ENCODE results near the gene ME3. TPM values are rescaled to one million over a fixed set of nuclear protein-coding genes. Genes with fewer than 3 reads are reported as not detected.
"Not testable (repeated sequence)": the region's sequence is repeated elsewhere in the genome, so short reads cannot be mapped to it uniquely, and the experiment has no call there.

Gene ME3
- total and polyA plus RNA-seq, 2 experiments from 2014 or later: 7.5 to 10.9 TPM

DNA sequence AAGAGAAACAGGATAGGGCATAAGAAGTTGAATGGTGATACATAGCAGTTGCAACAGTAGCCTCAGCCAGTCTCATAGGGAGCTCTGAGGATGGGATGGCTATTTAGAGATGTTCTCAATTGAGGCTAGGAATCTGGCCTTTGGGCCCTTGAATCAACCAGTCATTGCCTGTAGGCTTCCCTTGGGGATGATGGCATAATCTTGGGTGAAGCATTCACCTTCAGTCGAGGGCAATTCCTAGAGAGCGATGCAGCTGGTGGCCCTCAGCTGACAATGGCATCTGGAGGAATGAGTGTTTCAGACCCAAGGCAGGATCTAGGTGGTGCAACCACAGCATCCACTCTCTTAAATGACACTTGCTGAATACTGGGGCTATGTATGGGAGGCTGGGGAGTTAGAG, 236.7 kb downstream of the ME3 start:
- Histone ChIP-seq H3K4me3 (no peak overlapping the region), H3K9ac (no peak overlapping the region), H4K20me1 (ENCODE audit: insufficient read depth) (no peaks in the 10 kb centered on the region), H3K9me2 (ENCODE audit: insufficient read depth) (no peaks in the 10 kb centered on the region), H3K27ac (no peak overlapping the region), H3K27me3 (replicated peaks; ENCODE audit: insufficient read depth) (no peaks in the 10 kb centered on the region), H3K9me3 (ENCODE audit: low read depth) (no peaks in the 10 kb centered on the region), H3K36me3 (ENCODE audit: low read depth) (no peaks in the 10 kb centered on the region), H2AFZ (no peak overlapping the region), H3F3A (ENCODE audit: insufficient read depth) (peaks cover 15% of the 10 kb centered on the region), H3K4me2 (ENCODE audit: unreplicated experiment) (no peak overlapping the region), H3K79me2 (ENCODE audit: insufficient read depth) (no peaks in the 10 kb centered on the region), H3K4me1 (ENCODE audit: insufficient read depth) (peaks cover 11% of the 10 kb centered on the region)
- no peak for DNase-seq
- WGBS, 2 experiments (ENCODE audit: low coverage in 1 of 2, low lambda C conversion rate in 2 of 2, missing lambda C conversion rate in 2 of 2): 83 to 96% methylated on average over 2 of the region's 2 CpGs
- TF ChIP-seq EZH2phosphoT487 (IDR thresholded peaks at IDR 0.05; ENCODE audit: insufficient read depth, low read depth) (no peak), EZH2 (IDR thresholded peaks at IDR 0.05; ENCODE audit: insufficient read depth, poor library complexity, severe bottlenecking) (no peak)
- in situ Hi-C loops (cut with MboI): no loop called here

GRCh38 chr11:86433361-86434095, 238.9 kb downstream of the ME3 start:
- H3F3A ChIP-seq (ENCODE audit: insufficient read depth); H4K20me1 ChIP-seq (ENCODE audit: insufficient read depth); H3K4me3 ChIP-seq; H3K9me3 ChIP-seq (ENCODE audit: low read depth); H2AFZ ChIP-seq; H3K27me3 ChIP-seq (replicated peaks; ENCODE audit: insufficient read depth); H3K4me1 ChIP-seq (ENCODE audit: insufficient read depth); H3K9me2 ChIP-seq (ENCODE audit: insufficient read depth); in situ Hi-C loops (cut with MboI); H3K79me2 ChIP-seq (ENCODE audit: insufficient read depth); DNase-seq; H3K9ac ChIP-seq; H3K27ac ChIP-seq; H3K4me2 ChIP-seq (ENCODE audit: unreplicated experiment); H3K36me3 ChIP-seq (ENCODE audit: low read depth): not testable (repeated sequence)
- WGBS, 2 experiments (ENCODE audit: low coverage in 1 of 2, low lambda C conversion rate in 2 of 2, missing lambda C conversion rate in 2 of 2): 89 to 90% methylated on average over 27 to 34 of the region's 38 CpGs

- Histone ChIP-seq H3K9ac (no peak overlapping the region), H3K4me3 (no peak overlapping the region), H3K27me3 (replicated peaks; ENCODE audit: insufficient read depth) (no peaks in the 10 kb centered on the region), H3K27ac (no peak overlapping the region), H3K4me1 (ENCODE audit: insufficient read depth) (no peaks in the 10 kb centered on the region), H3K36me3 (ENCODE audit: low read depth) (no peaks in the 10 kb centered on the region), H2AFZ (no peak overlapping the region), H3K9me3 (ENCODE audit: low read depth) (no peaks in the 10 kb centered on the region), H3K4me2 (ENCODE audit: unreplicated experiment) (no peak overlapping the region), H4K20me1 (ENCODE audit: insufficient read depth) (no peaks in the 10 kb centered on the region), H3K79me2 (ENCODE audit: insufficient read depth) (no peaks in the 10 kb centered on the region), H3K9me2 (ENCODE audit: insufficient read depth) (no peaks in the 10 kb centered on the region), H3F3A (ENCODE audit: insufficient read depth) (no peaks in the 10 kb centered on the region)
- WGBS, 2 experiments (ENCODE audit: low coverage in 1 of 2, low lambda C conversion rate in 2 of 2, missing lambda C conversion rate in 2 of 2): 86 to 87% methylated on average over 33 to 37 of the region's 37 CpGs
- TF ChIP-seq EZH2 (IDR thresholded peaks at IDR 0.05; ENCODE audit: insufficient read depth, poor library complexity, severe bottlenecking) (no peak), EZH2phosphoT487 (IDR thresholded peaks at IDR 0.05; ENCODE audit: insufficient read depth, low read depth) (no peak)
- no peak for DNase-seq
- in situ Hi-C loops (cut with MboI): no loop called here
Observed at GRCh38 chr11:86431258-86431657, 241.2 kb downstream of the ME3 start.

- Histone ChIP-seq H3K4me2 (ENCODE audit: unreplicated experiment) (no peak overlapping the region), H3K9ac (no peak overlapping the region), H3K36me3 (ENCODE audit: low read depth) (no peaks in the 10 kb centered on the region), H3K4me3 (no peak overlapping the region), H2AFZ (no peak overlapping the region), H3K27ac (no peak overlapping the region), H3K79me2 (ENCODE audit: insufficient read depth) (no peaks in the 10 kb centered on the region), H3K9me3 (ENCODE audit: low read depth) (no peaks in the 10 kb centered on the region), H3K4me1 (ENCODE audit: insufficient read depth) (no peaks in the 10 kb centered on the region), H3F3A (ENCODE audit: insufficient read depth) (no peaks in the 10 kb centered on the region), H3K27me3 (replicated peaks; ENCODE audit: insufficient read depth) (no peaks in the 10 kb centered on the region), H3K9me2 (ENCODE audit: insufficient read depth) (no peaks in the 10 kb centered on the region), H4K20me1 (ENCODE audit: insufficient read depth) (no peaks in the 10 kb centered on the region)
- in situ Hi-C loops (cut with MboI): no loop called here
- no peak for DNase-seq
- TF ChIP-seq EZH2phosphoT487 (IDR thresholded peaks at IDR 0.05; ENCODE audit: insufficient read depth, low read depth): no peak
- TF ChIP-seq EZH2 (IDR thresholded peaks at IDR 0.05; ENCODE audit: insufficient read depth, poor library complexity, severe bottlenecking): no peak
Observed at GRCh38 chr11:86427441-86427840, 245.0 kb downstream of the ME3 start.

GRCh38 chr11:86423488-86423887, 248.9 kb downstream of the ME3 start:
- H4K20me1 ChIP-seq (ENCODE audit: insufficient read depth); H3F3A ChIP-seq (ENCODE audit: insufficient read depth); in situ Hi-C loops (cut with MboI); H3K9me3 ChIP-seq (ENCODE audit: low read depth); H3K27me3 ChIP-seq (replicated peaks; ENCODE audit: insufficient read depth); H3K27ac ChIP-seq; H3K4me3 ChIP-seq; H3K4me2 ChIP-seq (ENCODE audit: unreplicated experiment); H3K9me2 ChIP-seq (ENCODE audit: insufficient read depth); DNase-seq; H3K9ac ChIP-seq; H3K79me2 ChIP-seq (ENCODE audit: insufficient read depth); H2AFZ ChIP-seq; H3K4me1 ChIP-seq (ENCODE audit: insufficient read depth); H3K36me3 ChIP-seq (ENCODE audit: low read depth): not testable (repeated sequence)
- 75 to 76% methylated on average over 4 of the region's 4 CpGs for WGBS, 2 experiments (ENCODE audit: low coverage in 1 of 2, low lambda C conversion rate in 2 of 2, missing lambda C conversion rate in 2 of 2)

All from GM23248 (cell line).